Pericardium fibroblast (primary cell): Measurements from ENCODE around the gene NACC1. TPM values are rescaled to one million over a fixed set of nuclear protein-coding genes. Genes with fewer than 3 reads are reported as not detected.

ENCODE experiments used
- total RNA-seq: library from RNA; depleted of rRNA; stranded (reverse); fragments of >200 nt; gene quantifications from 2 replicates; pipeline ENCODE4 v1.2.3, GENCODE V29; 2015

The NACC1 gene
- total RNA-seq: 37.4 and 49.7 TPM in 2 replicates

DNA sequence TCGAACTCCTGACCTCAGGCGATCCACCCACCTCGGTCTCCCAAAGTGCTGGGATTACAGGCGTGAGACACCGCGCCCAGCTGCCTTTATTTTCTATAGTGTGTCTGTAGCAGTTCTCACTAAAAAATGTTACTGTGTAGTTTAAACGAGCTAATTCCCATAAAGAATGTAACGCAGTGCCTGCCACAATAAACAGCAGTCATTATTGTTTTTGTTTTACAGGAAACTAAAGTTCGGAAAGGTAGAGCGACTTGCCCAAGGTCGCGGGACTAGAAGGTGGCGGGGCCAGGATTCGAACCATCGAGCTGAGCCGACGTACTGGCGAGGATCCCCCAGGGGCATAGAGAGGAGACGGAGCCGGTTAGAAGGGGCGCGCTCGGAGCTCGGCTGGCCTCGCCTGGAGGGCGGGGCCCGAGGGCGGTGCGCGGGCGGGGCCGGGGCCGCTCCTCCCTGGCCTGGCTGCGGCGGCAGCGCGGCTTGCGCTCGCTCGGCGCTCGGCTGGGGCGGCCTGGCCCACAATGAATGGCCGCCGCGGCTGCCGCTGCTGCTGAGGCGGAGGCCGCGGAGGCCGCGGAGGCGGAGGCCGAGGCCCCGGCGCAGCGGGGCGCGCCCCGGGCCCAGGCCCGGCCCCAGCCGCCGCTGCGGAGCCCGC, at the start of gene NACC1:
Gene NACC1 (plus strand): TSS at position 493 of the 652 bp plus-strand sequence. CDS start 16,944 bp downstream, outside the sequence.

DNA sequence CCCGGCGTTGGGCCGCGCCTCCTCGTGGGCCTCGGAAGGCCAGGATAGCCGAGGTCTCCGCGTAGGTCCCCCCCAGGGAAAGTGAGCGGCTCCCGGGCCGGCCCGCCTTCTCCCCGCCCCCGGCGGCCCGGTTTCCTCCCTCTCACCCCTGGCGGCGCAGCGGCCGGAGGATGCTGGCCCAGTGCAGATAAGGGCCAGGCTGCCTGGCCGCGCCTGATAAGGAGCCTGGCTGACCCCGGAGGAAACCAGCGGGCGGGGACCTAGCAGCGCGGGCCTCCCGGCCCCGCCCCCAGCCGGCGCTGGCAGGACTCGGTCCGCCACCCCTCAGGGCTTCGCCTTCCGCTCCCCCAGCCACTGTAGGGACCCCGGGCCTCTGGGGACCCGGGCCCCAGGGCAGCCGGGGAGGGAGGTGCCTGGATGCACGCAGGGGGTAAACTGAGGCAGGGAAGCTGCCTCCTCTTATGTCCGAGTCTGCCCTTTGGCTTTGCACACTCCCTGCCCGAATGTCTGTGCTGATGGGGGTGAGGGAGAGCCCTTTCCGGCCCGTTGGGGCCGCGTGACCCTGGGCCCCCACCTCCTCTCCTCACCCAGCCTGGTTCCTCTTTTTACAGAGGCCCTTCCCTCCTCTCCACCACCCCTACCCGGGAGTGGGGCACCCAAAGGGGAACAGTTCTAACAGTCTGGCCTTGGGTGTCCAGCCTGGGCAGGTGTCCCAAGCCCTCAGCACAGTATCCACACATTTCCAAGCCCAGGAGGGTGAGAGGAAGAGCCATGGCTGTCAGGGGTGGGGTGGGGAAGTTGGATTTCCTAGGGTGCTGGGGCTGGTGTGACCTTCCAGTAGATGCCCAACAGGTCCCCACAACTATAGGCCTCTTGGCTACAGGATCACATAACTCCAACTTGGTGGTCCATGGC, 15.1 kb upstream of the NACC1 start, which contains the start of gene LYL1:
Gene LYL1 (minus strand): TSS at position 193 of the 915 bp plus-strand sequence. CDS start 1,687 bp downstream, outside the sequence.

DNA sequence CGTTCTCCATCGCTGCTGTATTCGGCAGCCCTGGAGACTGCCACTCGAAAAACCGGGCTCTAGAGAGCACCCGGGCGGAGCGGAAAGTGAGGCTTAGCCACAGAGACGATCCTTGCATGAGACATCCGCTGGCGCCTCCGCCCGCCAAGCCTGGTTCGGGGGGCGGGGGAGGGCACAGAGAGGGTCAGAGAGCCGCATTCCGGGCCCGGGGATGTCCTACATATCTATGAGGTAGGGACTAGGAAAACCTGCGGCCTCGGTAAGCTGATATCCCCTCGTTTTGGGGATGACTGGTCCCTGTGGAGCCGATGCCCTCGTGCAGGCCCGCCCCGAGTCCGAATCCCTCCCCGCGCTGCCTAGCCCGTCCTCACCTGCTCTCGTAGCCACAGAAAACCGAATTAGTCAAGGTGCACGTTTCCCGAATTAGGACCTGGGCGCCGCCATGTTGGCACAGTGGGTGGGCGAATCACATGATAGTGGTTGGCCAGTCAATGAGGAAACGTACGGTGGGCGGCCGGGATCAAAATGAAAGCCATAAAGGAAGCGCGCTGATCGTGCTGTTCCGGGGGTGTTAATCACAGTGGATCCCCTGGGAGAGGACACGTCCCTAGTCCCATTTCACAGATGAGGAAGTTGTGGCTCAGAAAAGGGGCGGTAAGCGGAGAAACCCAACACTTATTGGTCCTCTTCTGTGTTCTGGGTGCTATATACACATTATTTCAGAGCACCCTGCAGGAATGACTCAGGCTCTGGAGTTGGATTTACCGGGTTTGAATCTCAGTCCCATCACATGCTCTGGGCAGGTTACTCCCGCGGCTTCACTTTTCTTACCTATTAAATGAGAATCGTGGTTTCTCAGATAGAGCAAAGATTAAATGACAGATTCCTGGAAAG, 1.5 kb upstream of the NACC1 start, which contains the start of gene TRMT1:
Gene TRMT1 (minus strand): TSS at position 459 of the 894 bp plus-strand sequence. CDS start 341 bp downstream, at position 118.

DNA sequence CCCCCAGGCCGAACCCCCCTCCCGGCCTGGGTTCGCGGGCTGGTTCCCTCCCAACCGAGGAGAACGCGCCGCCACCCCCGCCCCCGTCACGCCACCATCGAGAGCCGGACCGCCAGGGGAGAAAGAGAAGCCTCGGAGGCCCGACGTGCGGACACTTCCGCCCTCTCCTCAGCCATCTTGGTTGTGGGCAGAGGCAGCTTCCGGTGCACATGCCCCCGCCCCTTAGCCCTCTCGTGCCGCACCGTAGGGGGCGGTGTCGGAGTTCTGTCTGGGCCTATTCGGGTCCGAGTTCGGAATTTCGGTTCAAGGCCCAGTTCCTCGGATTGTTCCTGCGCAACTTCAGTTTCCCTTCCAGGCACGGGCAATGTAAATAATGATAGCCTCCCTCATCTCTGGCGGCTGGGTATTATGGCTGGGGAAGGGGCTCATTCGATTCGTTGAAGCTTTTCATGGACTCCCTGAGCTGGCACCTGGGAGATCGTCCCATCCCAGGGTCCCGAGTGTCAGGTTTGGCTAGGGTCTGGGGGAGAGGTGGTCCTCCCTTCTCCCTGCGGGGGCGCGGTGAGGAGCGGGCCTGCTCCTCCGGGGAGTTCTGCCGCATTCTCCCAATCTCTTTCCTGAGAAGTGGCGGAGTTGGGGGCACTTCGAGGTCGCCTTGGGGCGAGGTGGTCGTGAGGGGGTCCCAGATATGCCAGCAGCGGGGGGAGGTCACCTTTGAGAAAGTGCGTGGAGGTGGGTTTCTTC, 32.3 kb downstream of the NACC1 start, which contains the start of the genes IER2 and STX10:
Gene IER2 (plus strand): TSS at position 225 of the 744 bp plus-strand sequence. CDS start 2,776 bp downstream, outside the sequence.
Gene STX10 (minus strand): TSS at position 189 of the 744 bp plus-strand sequence. CDS start 202 bp downstream, outside the sequence.

Other genes starting within 250 kb of the NACC1 start
- 42.4 and 52.9 TPM in 2 replicates for gene DNASE2, start 236.8 kb upstream of the NACC1 start, total RNA-seq
- not detected in 2 replicates for gene KLF1, start 231.1 kb upstream of the NACC1 start, total RNA-seq
- gene GCDH, start 227.1 kb upstream of the NACC1 start, total RNA-seq: 21.3 and 30.9 TPM in 2 replicates
- not detected in 2 replicates for gene SYCE2, start 199.0 kb upstream of the NACC1 start, total RNA-seq
- gene FARSA, start 184.6 kb upstream of the NACC1 start, total RNA-seq: 42.8 and 50.0 TPM in 2 replicates
- gene CALR, start 179.7 kb upstream of the NACC1 start, total RNA-seq: 809 and 1,214 TPM in 2 replicates
- 60.3 and 70.8 TPM in 2 replicates for gene RAD23A, start 172.4 kb upstream of the NACC1 start, total RNA-seq
- gene GADD45GIP1, start 161.0 kb upstream of the NACC1 start, total RNA-seq: 47.1 and 57.1 TPM in 2 replicates
- gene DAND5, start 148.7 kb upstream of the NACC1 start, total RNA-seq: not detected in 2 replicates
- 60.2 and 89.2 TPM in 2 replicates for gene NFIX, start 122.8 kb upstream of the NACC1 start, total RNA-seq
- gene LYL1, start 15.4 kb upstream of the NACC1 start, total RNA-seq: 5.8 and 6.1 TPM in 2 replicates
- gene TRMT1, start 1.5 kb upstream of the NACC1 start, total RNA-seq: 23.3 and 38.0 TPM in 2 replicates
- gene STX10, start 32.1 kb downstream of the NACC1 start, total RNA-seq: 54.9 and 59.7 TPM in 2 replicates
- gene IER2, start 32.1 kb downstream of the NACC1 start, total RNA-seq: 107 and 135 TPM in 2 replicates